GM12875 (cell line): ENCODE measurements around the gene KDF1.

Experiments
- H3K4me3 ChIP-seq: one replicate; pipeline ENCODE4 v1.5.1; 2011; ENCODE audit warnings: low read depth, low read length, control low read depth
- TF ChIP-seq, protein P1 (sequence below): IDR thresholded peaks from 2 replicates; pipeline ENCODE4 v1.5.1; 2011; ENCODE audit warnings: low read depth, mild to moderate bottlenecking, control low read depth, inconsistent platforms, low read length, moderate library complexity, borderline replicate concordance; ENCODE audit not compliant: insufficient read depth

The KDF1 gene

DNA sequence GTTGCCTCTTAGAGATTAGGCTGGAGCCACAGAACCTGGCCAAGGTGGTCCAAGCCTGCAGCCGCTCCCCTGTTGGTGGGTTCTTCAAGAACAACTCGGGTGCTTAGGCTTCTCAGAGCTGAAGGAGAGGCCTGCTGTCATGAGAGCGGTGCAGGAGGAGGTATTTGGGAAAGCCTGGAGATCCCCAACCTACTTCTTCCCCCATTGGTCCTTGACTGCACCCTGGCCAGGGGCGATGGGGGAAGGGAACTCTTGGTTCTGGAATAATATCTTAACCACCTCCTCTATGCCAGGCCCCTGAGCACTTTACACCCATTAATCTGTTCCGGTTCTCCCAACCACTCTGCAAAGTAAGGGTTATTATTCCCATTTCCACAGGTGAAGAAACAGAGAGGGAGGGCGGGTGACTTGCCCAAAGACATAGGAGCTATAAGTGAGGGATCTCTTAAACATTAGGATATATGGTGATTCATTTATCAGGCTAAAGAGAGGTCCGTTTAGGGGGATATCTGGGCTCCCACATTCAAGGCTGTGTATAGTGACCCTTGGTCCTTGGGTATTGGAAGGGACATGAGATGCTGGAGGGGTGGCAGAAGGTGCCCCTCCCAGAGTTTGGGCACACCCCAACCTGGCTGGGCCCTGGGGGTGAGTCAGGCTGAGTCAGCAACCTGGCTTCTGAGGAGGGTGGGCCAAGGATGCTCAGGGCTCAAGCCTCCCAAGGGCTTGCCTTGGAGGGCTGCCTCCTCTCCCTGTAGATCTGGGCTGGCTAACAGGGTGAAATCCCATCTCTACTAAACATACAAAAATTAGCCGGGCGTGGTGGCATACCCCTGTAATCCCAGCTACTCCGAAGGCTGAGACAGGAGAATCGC, 38.4 kb upstream of the KDF1 start:
- no peak overlapping the region for H3K4me3 ChIP-seq
- TF ChIP-seq, protein P1, sequence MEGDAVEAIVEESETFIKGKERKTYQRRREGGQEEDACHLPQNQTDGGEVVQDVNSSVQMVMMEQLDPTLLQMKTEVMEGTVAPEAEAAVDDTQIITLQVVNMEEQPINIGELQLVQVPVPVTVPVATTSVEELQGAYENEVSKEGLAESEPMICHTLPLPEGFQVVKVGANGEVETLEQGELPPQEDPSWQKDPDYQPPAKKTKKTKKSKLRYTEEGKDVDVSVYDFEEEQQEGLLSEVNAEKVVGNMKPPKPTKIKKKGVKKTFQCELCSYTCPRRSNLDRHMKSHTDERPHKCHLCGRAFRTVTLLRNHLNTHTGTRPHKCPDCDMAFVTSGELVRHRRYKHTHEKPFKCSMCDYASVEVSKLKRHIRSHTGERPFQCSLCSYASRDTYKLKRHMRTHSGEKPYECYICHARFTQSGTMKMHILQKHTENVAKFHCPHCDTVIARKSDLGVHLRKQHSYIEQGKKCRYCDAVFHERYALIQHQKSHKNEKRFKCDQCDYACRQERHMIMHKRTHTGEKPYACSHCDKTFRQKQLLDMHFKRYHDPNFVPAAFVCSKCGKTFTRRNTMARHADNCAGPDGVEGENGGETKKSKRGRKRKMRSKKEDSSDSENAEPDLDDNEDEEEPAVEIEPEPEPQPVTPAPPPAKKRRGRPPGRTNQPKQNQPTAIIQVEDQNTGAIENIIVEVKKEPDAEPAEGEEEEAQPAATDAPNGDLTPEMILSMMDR, result no peak

- H3K4me3 ChIP-seq, result no peak overlapping the region
- TF ChIP-seq, protein P1, result no peak
These were observed 36.4 kb upstream of the KDF1 start for GRCh38 chr1:26996665-26997064.

- TF ChIP-seq, protein P1, result no peak
- H3K4me3 ChIP-seq, result no peak overlapping the region
These were observed 35.8 kb upstream of the KDF1 start for GRCh38 chr1:26996024-26996423.

- TF ChIP-seq, protein P1, result no peak
- H3K4me3 ChIP-seq, result no peak overlapping the region
These were observed 34.7 kb upstream of the KDF1 start for GRCh38 chr1:26994787-26995517.

DNA sequence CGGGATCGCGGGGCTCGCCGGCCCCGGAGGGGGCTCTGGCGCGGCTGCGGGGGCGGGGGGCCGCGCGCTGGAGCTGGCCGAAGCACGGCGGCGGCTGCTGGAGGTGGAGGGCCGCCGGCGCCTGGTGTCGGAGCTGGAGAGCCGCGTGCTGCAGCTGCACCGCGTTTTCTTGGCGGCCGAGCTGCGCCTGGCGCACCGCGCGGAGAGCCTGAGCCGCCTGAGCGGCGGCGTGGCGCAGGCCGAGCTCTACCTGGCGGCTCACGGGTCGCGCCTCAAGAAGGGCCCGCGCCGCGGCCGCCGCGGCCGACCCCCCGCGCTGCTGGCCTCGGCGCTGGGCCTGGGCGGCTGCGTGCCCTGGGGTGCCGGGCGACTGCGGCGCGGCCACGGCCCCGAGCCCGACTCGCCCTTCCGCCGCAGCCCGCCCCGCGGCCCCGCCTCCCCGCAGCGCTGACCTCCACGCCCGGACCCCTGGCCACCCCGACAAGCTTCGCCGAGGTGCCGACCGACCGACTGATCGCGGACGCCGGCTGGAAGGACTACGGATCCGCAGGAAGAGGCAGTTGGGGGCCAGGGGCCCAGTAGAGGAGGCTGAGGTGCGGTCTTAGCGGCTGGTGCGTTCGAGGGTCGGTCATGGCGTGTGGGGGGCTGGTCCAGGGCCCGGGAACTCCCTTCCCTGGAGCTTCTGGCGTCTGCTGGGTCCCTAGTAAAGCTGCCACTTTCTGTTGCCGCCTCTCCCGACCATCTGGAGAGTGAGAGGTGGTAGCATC, 33.9 kb upstream of the KDF1 start:
- peak overlapping the region; percentile 36 for H3K4me3 ChIP-seq
- TF ChIP-seq, protein P1, result no peak

GRCh38 chr1:26993237-26994019, 33.2 kb upstream of the KDF1 start, which contains the start of gene TRNP1:
Gene TRNP1, plus strand, starts transcription at chr1:26993692. Its CDS starts 95 bp downstream, at chr1:26993787.
- TF ChIP-seq, protein P1, result no peak
- H3K4me3 ChIP-seq, result peak within 1 kb of the TSS; percentile 36
